Measurements from ENCODE around the gene GOLGA6L2. TPM values are rescaled to one million over a fixed set of nuclear protein-coding genes. Genes with fewer than 3 reads are reported as not detected.

The GOLGA6L2 gene
- total and polyA plus RNA-seq, 2 of the 13 experiments (the other 11 are each of a cell fraction or from before 2014, with no cell fraction given) = not detected

GRCh38 chr15:23472033-23472432, 25.0 kb upstream of the GOLGA6L2 start:
- Histone ChIP-seq H3K27ac (ENCODE audit: extremely low read length, insufficient read depth, low read length) (no peak overlapping the region), H3K4me2 (ENCODE audit: low read depth, low read length) (no peak overlapping the region), H2AFZ (ENCODE audit: low read length) (no peak overlapping the region), H3K36me3 (replicated peaks in 1 of 2; ENCODE audit: control insufficient read depth in 1 of 2, insufficient read depth in 2 of 2, low read length in 2 of 2) (no peaks in the 10 kb centered on the region), H3K79me2 (ENCODE audit: insufficient read depth, low read length) (no peaks in the 10 kb centered on the region), H3K9me3 (ENCODE audit: low read length) (no peaks in the 10 kb centered on the region), H3K27me3 (ENCODE audit: control insufficient read depth in 1 of 2, insufficient read depth in 2 of 2, low read length in 2 of 2) (no peaks in the 10 kb centered on the region), H3K4me1 (ENCODE audit: insufficient read depth, low read length) (no peaks in the 10 kb centered on the region), H3K4me3 (replicated peaks in 1 of 3; ENCODE audit: insufficient read depth in 1 of 3, low read depth in 2 of 3, low read length in 3 of 3) (no peak overlapping the region), H4K20me1 (ENCODE audit: insufficient read depth, low read length) (no peaks in the 10 kb centered on the region), H3K9ac (ENCODE audit: insufficient read depth, low read depth, low read length) (no peak overlapping the region)
- no peak for DNase-seq (ENCODE audit: low spot score)
- in situ Hi-C loops (cut with HindIII; ENCODE audit: extremely low pct_ligation_motif_present, low pct_unique_long_range_greater_than_20kb) (no loop called here), intact Hi-C loops (cut with micrococcal nuclease; ENCODE audit: unreplicated experiment) (no loop called here)
- ChIA-PET POLR2A (no interaction called here), CTCF (ENCODE audit: low intra/inter-chr PET ratio, low total read pairs) (no interaction called here)
- no TSS peak for BruUV-seq (replicated peaks)
- TF ChIP-seq HNRNPK (IDR thresholded peaks at IDR 0.05; ENCODE audit: low read depth, low read length, poor library complexity, severe bottlenecking) (no peak), ZMAT5 (CRISPR knock-in tag; IDR thresholded peaks at IDR 0.05; ENCODE audit: borderline replicate concordance, low read depth) (no peak), MAFF (IDR thresholded peaks at IDR 0.05; ENCODE audit: low read depth, low read length) (peak; percentile 90), ZNF598 (CRISPR knock-in tag; IDR thresholded peaks at IDR 0.05; ENCODE audit: borderline replicate concordance) (no peak), CBX5 (CRISPR knock-in tag; IDR thresholded peaks at IDR 0.05; ENCODE audit: borderline replicate concordance) (no peak), ZNF883 (CRISPR knock-in tag; IDR thresholded peaks at IDR 0.05; ENCODE audit: not compliant biosample characterization) (no peak), MAFK (conservative IDR thresholded peaks at IDR 0.05 in 1 of 2, IDR thresholded peaks at IDR 0.05 in 1 of 2; ENCODE audit: low read length in 2 of 2) (peak; percentile 88 to 91), ZNF292 (CRISPR knock-in tag; IDR thresholded peaks at IDR 0.05; ENCODE audit: borderline replicate concordance, low read depth) (no peak), RNF219 (CRISPR knock-in tag; IDR thresholded peaks at IDR 0.05) (no peak), SAP130 (CRISPR knock-in tag; IDR thresholded peaks at IDR 0.05; ENCODE audit: low read depth) (no peak)
- no peak for ATAC-seq
- WGBS (ENCODE audit: low lambda C conversion rate) = 0% methylated on average over 1 of the region's 1 CpG
- no peak for FAIRE-seq

Data from HepG2 (cell line).